ENCODE data around the gene PIKFYVE.
"Not testable (repeated sequence)": the region's sequence is repeated elsewhere in the genome, so short reads cannot be mapped to it uniquely, and the experiment has no call there.

Gene PIKFYVE

GRCh38 chr2:208255557-208256106 is 10.4 kb upstream of the PIKFYVE start:
- H3K27ac ChIP-seq (ENCODE audit: low read depth, low read length, severe bottlenecking), result peak overlapping the region; percentile 82
- H3K9me3 ChIP-seq (ENCODE audit: control insufficient read depth, low read length), result no peaks in the 10 kb centered on the region
- peaks cover 9% of the 10 kb centered on the region for H3K4me1 ChIP-seq (ENCODE audit: control insufficient read depth, insufficient read depth, low read length, poor library complexity, severe bottlenecking)
- H3K36me3 ChIP-seq (ENCODE audit: control insufficient read depth, insufficient read depth, low read length), result peaks cover 30% of the 10 kb centered on the region
- H3K4me3 ChIP-seq (ENCODE audit: extremely low read depth, insufficient read depth, low read length, poor library complexity, severe bottlenecking), result peak overlapping the region; percentile 93
- 37 to 46% methylated on average over 10 to 11 of the region's 13 CpGs for WGBS, 2 experiments (ENCODE audit: insufficient coverage in 2 of 2)

GRCh38 chr2:208256192-208256782 is 9.8 kb upstream of the PIKFYVE start:
- peak overlapping the region; percentile 45 for H3K27ac ChIP-seq (ENCODE audit: low read depth, low read length, severe bottlenecking)
- 71 to 98% methylated on average over 4 to 5 of the region's 10 CpGs for WGBS, 2 experiments (ENCODE audit: insufficient coverage in 2 of 2)
- peaks cover 9% of the 10 kb centered on the region for H3K4me1 ChIP-seq (ENCODE audit: control insufficient read depth, insufficient read depth, low read length, poor library complexity, severe bottlenecking)
- H3K9me3 ChIP-seq (ENCODE audit: control insufficient read depth, low read length), result no peaks in the 10 kb centered on the region
- H3K36me3 ChIP-seq (ENCODE audit: control insufficient read depth, insufficient read depth, low read length), result peaks cover 25% of the 10 kb centered on the region
- H3K4me3 ChIP-seq (ENCODE audit: extremely low read depth, insufficient read depth, low read length, poor library complexity, severe bottlenecking), result no peak overlapping the region

- not testable (repeated sequence) for H3K4me1 ChIP-seq (ENCODE audit: control insufficient read depth, insufficient read depth, low read length, poor library complexity, severe bottlenecking); H3K9me3 ChIP-seq (ENCODE audit: control insufficient read depth, low read length); H3K4me3 ChIP-seq (ENCODE audit: extremely low read depth, insufficient read depth, low read length, poor library complexity, severe bottlenecking)
- Histone ChIP-seq H3K27ac (ENCODE audit: low read depth, low read length, severe bottlenecking) (peak overlapping the region; percentile 45), H3K36me3 (ENCODE audit: control insufficient read depth, insufficient read depth, low read length) (peaks cover 17% of the 10 kb centered on the region)
- WGBS, 2 experiments (ENCODE audit: insufficient coverage in 2 of 2), result 74 to 76% methylated on average over 5 to 7 of the region's 12 CpGs
These were observed 8.9 kb upstream of the PIKFYVE start for GRCh38 chr2:208256849-208257813.

DNA sequence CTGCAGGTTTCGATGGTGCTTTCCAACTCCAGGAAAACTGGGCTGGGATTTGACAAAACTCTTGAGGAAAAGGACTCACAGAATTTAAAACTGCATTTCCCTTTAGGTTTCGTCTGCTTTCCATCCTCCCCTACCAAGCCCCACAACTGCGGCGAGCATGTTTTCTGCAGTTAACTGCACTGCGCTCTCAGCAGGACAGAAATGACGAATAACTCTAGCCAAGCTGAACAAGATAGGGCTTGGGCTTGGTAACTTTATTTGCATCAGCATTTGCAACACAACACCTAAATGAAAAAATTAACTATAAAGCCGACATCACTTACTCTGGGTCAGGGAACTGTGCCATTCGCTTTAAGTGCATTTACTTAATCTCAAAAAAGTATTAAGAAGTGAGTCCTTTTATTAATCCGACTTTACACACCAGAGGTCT is 669 bp upstream of the PIKFYVE start:
- Histone ChIP-seq H3K4me1 (ENCODE audit: control insufficient read depth, insufficient read depth, low read length, poor library complexity, severe bottlenecking) (peaks cover 4% of the 10 kb centered on the region), H3K27ac (ENCODE audit: low read depth, low read length, severe bottlenecking) (peak overlapping the region; percentile 63)
- 7 to 19% methylated on average over 7 of the region's 9 CpGs for WGBS, 2 experiments (ENCODE audit: insufficient coverage in 2 of 2)

DNA sequence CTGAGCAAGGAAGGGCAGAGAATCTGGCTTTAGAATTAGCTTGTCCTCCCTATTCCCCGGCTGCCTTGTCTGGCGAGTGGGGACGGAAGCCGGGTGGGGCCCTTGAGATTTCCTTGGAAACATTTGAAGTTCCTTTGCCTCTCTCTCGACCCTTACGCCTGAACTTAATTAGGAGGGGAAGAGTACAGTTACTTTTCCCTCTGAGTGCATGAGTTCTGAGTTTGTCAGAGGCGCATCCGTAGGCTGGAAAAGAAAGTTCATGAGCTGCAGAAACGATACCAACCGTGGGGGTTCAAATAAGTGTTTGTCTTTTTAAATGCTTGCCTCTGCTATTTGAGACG is 468 bp downstream of the PIKFYVE start:
- Histone ChIP-seq H3K9me3 (ENCODE audit: control insufficient read depth, low read length) (no peaks in the 10 kb centered on the region), H3K4me1 (ENCODE audit: control insufficient read depth, insufficient read depth, low read length, poor library complexity, severe bottlenecking) (peaks cover 4% of the 10 kb centered on the region), H3K27ac (ENCODE audit: low read depth, low read length, severe bottlenecking) (peak overlapping the region; percentile 90), H3K4me3 (ENCODE audit: extremely low read depth, insufficient read depth, low read length, poor library complexity, severe bottlenecking) (peak overlapping the region; percentile 82), H3K36me3 (ENCODE audit: control insufficient read depth, insufficient read depth, low read length) (peaks cover 16% of the 10 kb centered on the region)
- WGBS, 2 experiments (ENCODE audit: insufficient coverage in 2 of 2), result 0 to 2% methylated on average over 5 to 8 of the region's 11 CpGs

More for the DNA sequence above, 669 bp upstream of the PIKFYVE start:
- H3K36me3 ChIP-seq (ENCODE audit: control insufficient read depth, insufficient read depth, low read length), result peaks cover 11% of the 10 kb centered on the region
- H3K4me3 ChIP-seq (ENCODE audit: extremely low read depth, insufficient read depth, low read length, poor library complexity, severe bottlenecking), result peak overlapping the region; percentile 82
- no peaks in the 10 kb centered on the region for H3K9me3 ChIP-seq (ENCODE audit: control insufficient read depth, low read length)

GRCh38 chr2:208266936-208267335 is 881 bp downstream of the PIKFYVE start:
- Histone ChIP-seq H3K9me3 (ENCODE audit: control insufficient read depth, low read length) (no peaks in the 10 kb centered on the region), H3K4me3 (ENCODE audit: extremely low read depth, insufficient read depth, low read length, poor library complexity, severe bottlenecking) (peak overlapping the region; percentile 82), H3K27ac (ENCODE audit: low read depth, low read length, severe bottlenecking) (peak overlapping the region; percentile 90), H3K4me1 (ENCODE audit: control insufficient read depth, insufficient read depth, low read length, poor library complexity, severe bottlenecking) (peaks cover 4% of the 10 kb centered on the region), H3K36me3 (ENCODE audit: control insufficient read depth, insufficient read depth, low read length) (peaks cover 20% of the 10 kb centered on the region)
- WGBS, 2 experiments (ENCODE audit: insufficient coverage in 2 of 2), result 0% methylated on average over 1 of the region's 3 CpGs; no CpG with 5 or more reads in 1 of the 2 experiments

- not testable (repeated sequence) for H3K9me3 ChIP-seq (ENCODE audit: control insufficient read depth, low read length); H3K4me1 ChIP-seq (ENCODE audit: control insufficient read depth, insufficient read depth, low read length, poor library complexity, severe bottlenecking); H3K27ac ChIP-seq (ENCODE audit: low read depth, low read length, severe bottlenecking)
- 18 to 33% methylated on average over 14 to 19 of the region's 22 CpGs for WGBS, 2 experiments (ENCODE audit: insufficient coverage in 2 of 2)
- Histone ChIP-seq H3K4me3 (ENCODE audit: extremely low read depth, insufficient read depth, low read length, poor library complexity, severe bottlenecking) (peak overlapping the region; percentile 82), H3K36me3 (ENCODE audit: control insufficient read depth, insufficient read depth, low read length) (peaks cover 21% of the 10 kb centered on the region)
These were observed 1.5 kb downstream of the PIKFYVE start for GRCh38 chr2:208267526-208267925.

DNA sequence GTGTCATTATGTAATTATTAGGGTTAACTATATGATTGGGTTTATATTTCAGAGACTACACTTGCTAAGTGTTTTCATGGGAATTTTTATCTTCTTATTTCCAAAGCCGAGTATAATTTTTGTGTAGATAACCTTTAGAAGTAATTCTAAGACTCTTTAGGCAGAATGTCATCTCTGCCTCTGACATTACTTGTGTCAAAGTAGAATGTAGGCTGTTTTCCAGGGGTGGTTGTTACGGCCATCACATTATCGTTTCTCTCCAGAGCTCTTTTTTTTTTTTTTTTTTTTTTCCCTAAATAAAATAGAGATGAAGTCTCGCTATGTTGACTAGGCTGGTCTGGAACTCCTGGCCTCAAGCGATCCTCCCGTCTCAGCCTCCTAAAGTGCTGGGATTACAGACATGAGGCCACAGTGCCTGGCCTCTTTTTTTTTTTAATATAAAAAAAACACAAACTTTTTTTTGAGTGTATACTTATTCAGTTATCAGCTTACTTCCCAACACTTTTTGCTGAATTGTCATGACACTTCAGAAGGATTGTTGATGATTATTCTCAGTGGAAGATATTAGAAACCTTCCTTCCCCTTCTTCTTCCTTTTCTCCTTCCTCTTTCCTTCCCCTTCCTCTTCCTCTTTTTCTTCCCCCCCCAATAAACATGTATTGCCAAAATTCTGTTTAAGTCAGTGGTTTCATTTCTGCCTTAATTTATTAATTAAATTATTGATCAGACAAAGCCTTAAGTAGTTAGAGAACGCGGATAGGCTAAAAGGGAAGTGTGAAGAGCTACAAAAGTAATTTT is 2.3 kb downstream of the PIKFYVE start:
- H3K27ac ChIP-seq (ENCODE audit: low read depth, low read length, severe bottlenecking), result no peak overlapping the region
- no peaks in the 10 kb centered on the region for H3K9me3 ChIP-seq (ENCODE audit: control insufficient read depth, low read length)
- peaks cover 4% of the 10 kb centered on the region for H3K4me1 ChIP-seq (ENCODE audit: control insufficient read depth, insufficient read depth, low read length, poor library complexity, severe bottlenecking)
- 94 to 100% methylated on average over 2 to 3 of the region's 8 CpGs for WGBS, 2 experiments (ENCODE audit: insufficient coverage in 2 of 2)
- peak overlapping the region; percentile 82 for H3K4me3 ChIP-seq (ENCODE audit: extremely low read depth, insufficient read depth, low read length, poor library complexity, severe bottlenecking)
- peaks cover 27% of the 10 kb centered on the region for H3K36me3 ChIP-seq (ENCODE audit: control insufficient read depth, insufficient read depth, low read length)

DNA sequence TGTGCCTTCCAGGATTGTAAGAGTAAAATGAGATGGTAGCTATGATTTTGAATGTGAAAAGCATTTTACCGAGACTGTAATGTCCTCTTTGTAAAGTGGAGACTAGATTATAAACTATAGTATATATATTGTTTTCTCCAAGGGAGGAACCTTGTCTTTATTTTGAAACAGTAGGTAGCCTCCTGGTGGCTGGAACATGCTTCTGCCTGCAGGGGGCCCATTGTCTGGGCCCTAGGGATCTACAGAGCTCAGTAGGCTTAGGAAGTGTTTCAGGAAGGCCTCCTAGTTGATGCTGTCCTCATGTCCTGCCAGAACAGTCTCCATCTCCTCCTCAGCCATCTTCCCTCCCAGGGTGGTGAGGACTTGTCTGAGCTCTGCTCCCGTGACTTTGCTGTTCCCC is 3.0 kb downstream of the PIKFYVE start:
- WGBS, 2 experiments (ENCODE audit: insufficient coverage in 2 of 2), result 100% methylated on average over 1 of the region's 2 CpGs; no CpG with 5 or more reads in 1 of the 2 experiments
- H3K4me1 ChIP-seq (ENCODE audit: control insufficient read depth, insufficient read depth, low read length, poor library complexity, severe bottlenecking), result peaks cover 4% of the 10 kb centered on the region
- no peak overlapping the region for H3K4me3 ChIP-seq (ENCODE audit: extremely low read depth, insufficient read depth, low read length, poor library complexity, severe bottlenecking)
- H3K27ac ChIP-seq (ENCODE audit: low read depth, low read length, severe bottlenecking), result no peak overlapping the region
- no peaks in the 10 kb centered on the region for H3K9me3 ChIP-seq (ENCODE audit: control insufficient read depth, low read length)
- peaks cover 34% of the 10 kb centered on the region for H3K36me3 ChIP-seq (ENCODE audit: control insufficient read depth, insufficient read depth, low read length)

DNA sequence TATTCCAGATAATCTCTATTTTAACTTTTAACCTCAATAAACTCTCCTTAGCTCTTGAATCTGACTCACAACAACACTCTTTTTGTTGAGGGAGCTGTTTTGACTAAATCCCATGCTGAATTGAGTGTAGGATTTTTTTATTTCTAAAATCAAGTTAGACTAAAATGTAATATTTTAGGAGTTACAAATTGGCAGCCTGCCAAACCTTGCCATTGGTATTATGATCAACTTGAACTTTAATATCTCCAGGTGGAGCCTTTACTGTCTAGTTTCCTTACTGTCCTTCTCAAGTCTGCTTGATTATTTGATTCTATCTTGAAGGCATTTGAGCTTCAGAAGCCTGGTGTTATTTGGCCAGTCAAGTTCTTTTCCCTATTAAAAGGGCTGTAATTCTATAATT is 8.7 kb downstream of the PIKFYVE start:
- Histone ChIP-seq H3K27ac (ENCODE audit: low read depth, low read length, severe bottlenecking) (no peak overlapping the region), H3K4me3 (ENCODE audit: extremely low read depth, insufficient read depth, low read length, poor library complexity, severe bottlenecking) (no peak overlapping the region), H3K4me1 (ENCODE audit: control insufficient read depth, insufficient read depth, low read length, poor library complexity, severe bottlenecking) (no peaks in the 10 kb centered on the region), H3K9me3 (ENCODE audit: control insufficient read depth, low read length) (no peaks in the 10 kb centered on the region), H3K36me3 (ENCODE audit: control insufficient read depth, insufficient read depth, low read length) (peaks cover 79% of the 10 kb centered on the region)
